Mesendoderm (in vitro differentiated cells): ENCODE data around the gene YKT6.

ENCODE experiments used
- DNase-seq: peaks from one replicate; pipeline ENCODE4 v3.0.0; 2013
- H2AK5ac ChIP-seq: 2 replicates; pipeline ENCODE4 v1.6.1; 2013; ENCODE audit warnings: low read length, inconsistent platforms
- H2BK120ac ChIP-seq: 2 replicates; pipeline ENCODE4 v1.6.1; 2013; ENCODE audit warnings: low read depth, mild to moderate bottlenecking, low read length, moderate library complexity, mixed read lengths
- H2BK15ac ChIP-seq: replicated peaks from 2 replicates; pipeline ENCODE4 v1.6.1; 2013; ENCODE audit warnings: low read depth, mild to moderate bottlenecking, moderate library complexity
- H2BK5ac ChIP-seq: 2 replicates; pipeline ENCODE4 v1.6.1; 2013; ENCODE audit warnings: low read length, inconsistent platforms
- H3K18ac ChIP-seq: 2 replicates; pipeline ENCODE4 v1.6.1; 2013; ENCODE audit warnings: mild to moderate bottlenecking, low read length, mixed read lengths
- H3K23ac ChIP-seq: one replicate; pipeline ENCODE4 v1.6.1; 2013; ENCODE audit warnings: low read length
- H3K27ac ChIP-seq: 2 replicates; pipeline ENCODE4 v1.5.1; 2013; ENCODE audit warnings: low read depth, mild to moderate bottlenecking, inconsistent platforms, low read length, moderate library complexity
- H3K27me3 ChIP-seq: 2 replicates; pipeline ENCODE4 v1.6.1; 2013; ENCODE audit warnings: low read length, control low read depth, mild to moderate bottlenecking, inconsistent platforms; ENCODE audit not compliant: insufficient read depth, poor library complexity
- H3K36me3 ChIP-seq: 2 replicates; pipeline ENCODE4 v1.6.1; 2013; ENCODE audit warnings: low read length, inconsistent platforms; ENCODE audit not compliant: control insufficient read depth, insufficient read depth
- H3K4ac ChIP-seq: one replicate; pipeline ENCODE4 v1.6.1; 2013; ENCODE audit warnings: low read depth, mild to moderate bottlenecking, low read length, moderate library complexity
- H3K4me1 ChIP-seq: 2 replicates; pipeline ENCODE4 v1.6.1; 2013; ENCODE audit warnings: low read depth, low read length, inconsistent platforms; ENCODE audit not compliant: control insufficient read depth
- H3K4me2 ChIP-seq: 2 replicates; pipeline ENCODE4 v1.6.1; 2013; ENCODE audit warnings: low read length
- H3K4me3 ChIP-seq: 2 replicates; pipeline ENCODE4 v1.5.1; 2013; ENCODE audit warnings: mild to moderate bottlenecking, low read length
- H3K56ac ChIP-seq: one replicate; pipeline ENCODE4 v1.6.1; 2013; ENCODE audit warnings: low read length
- H3K79me1 ChIP-seq: 2 replicates; pipeline ENCODE4 v1.6.1; 2013; ENCODE audit warnings: low read length, inconsistent platforms
- H3K79me2 ChIP-seq: 2 replicates; pipeline ENCODE4 v1.6.1; 2013; ENCODE audit warnings: mild to moderate bottlenecking, low read length; ENCODE audit not compliant: control insufficient read depth, insufficient read depth
- H3K9ac ChIP-seq: 2 replicates; pipeline ENCODE4 v1.6.1; 2013; ENCODE audit warnings: low read length, inconsistent platforms
- H4K5ac ChIP-seq: one replicate; pipeline ENCODE4 v1.6.1; 2013; ENCODE audit warnings: low read length
- H4K8ac ChIP-seq: one replicate; pipeline ENCODE4 v1.6.1; 2013; ENCODE audit warnings: low read depth, mild to moderate bottlenecking, control low read depth, low read length, moderate library complexity
- WGBS: extraction: QIAGEN DNeasy Blood & Tissue Kit; methylation state at CpG from one replicate; pipeline ENCODE4 v1.1.7; 2013; ENCODE audit warnings: low lambda C conversion rate, missing lambda C conversion rate; ENCODE audit not compliant: insufficient coverage; ENCODE audit errors: extremely low coverage; 5-methylcytosine and 5-hydroxymethylcytosine counted together

The YKT6 gene

DNA sequence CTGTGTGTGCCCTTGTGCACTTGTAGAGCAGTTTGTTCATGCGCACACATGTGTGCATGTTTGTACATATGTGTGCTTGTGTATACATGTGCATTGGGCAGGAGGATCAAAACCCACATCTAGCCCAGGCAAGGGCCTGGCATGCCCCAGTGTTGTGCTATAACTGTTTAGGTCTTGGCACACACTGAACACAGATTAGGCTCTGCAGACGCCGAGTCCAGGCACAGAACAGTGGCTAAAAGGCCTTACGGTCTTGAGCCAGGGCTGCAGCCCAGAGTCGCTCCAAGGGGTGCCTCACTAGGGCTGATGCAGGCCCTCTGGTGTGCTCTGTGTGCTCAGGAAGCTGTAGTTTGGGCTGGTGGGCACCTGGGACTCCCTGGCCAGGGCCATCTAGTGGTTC, 55.7 kb downstream of the YKT6 start:
- no peak for DNase-seq
- no peak overlapping the region for H2BK5ac ChIP-seq
- no peak overlapping the region for H3K4me3 ChIP-seq
- H3K27me3 ChIP-seq, result no peaks in the 10 kb centered on the region
- H3K4me1 ChIP-seq, result no peaks in the 10 kb centered on the region
- no CpG with 5 or more reads among the region's 5 CpGs for WGBS
- H3K18ac ChIP-seq, result no peak overlapping the region
- H3K79me2 ChIP-seq, result no peaks in the 10 kb centered on the region
- H3K56ac ChIP-seq, result no peak overlapping the region
- no peak overlapping the region for H2AK5ac ChIP-seq
- no peak overlapping the region for H2BK15ac ChIP-seq
- H4K5ac ChIP-seq, result no peak overlapping the region
- H3K23ac ChIP-seq, result no peak overlapping the region
- no peak overlapping the region for H3K4ac ChIP-seq
- no peaks in the 10 kb centered on the region for H3K36me3 ChIP-seq
- H2BK120ac ChIP-seq, result no peak overlapping the region
- H3K4me2 ChIP-seq, result no peak overlapping the region
- H4K8ac ChIP-seq, result no peak overlapping the region
- H3K9ac ChIP-seq, result no peak overlapping the region
- no peak overlapping the region for H3K27ac ChIP-seq
- no peaks in the 10 kb centered on the region for H3K79me1 ChIP-seq

DNA sequence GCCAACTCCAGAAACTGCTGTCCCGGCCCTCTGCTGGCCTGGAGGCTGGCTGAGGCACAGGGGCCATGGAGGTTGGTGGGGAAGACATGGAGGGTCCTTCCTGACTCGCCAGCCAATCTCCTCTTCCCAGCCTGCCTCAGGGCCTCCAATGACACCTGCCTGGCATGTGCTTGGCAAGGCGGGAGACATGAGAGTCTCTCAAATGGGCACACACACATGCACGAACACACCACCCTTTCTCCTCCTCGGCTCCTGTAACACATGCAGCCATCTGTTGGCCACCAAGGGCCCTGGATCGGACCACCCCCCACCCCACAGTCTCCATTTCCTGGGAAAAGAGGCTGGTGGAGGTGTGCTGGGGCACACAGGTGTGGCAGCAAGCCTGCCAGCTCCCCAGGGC, 56.4 kb downstream of the YKT6 start:
- Histone ChIP-seq H3K27me3 (no peaks in the 10 kb centered on the region), H3K4me2 (no peak overlapping the region), H3K18ac (no peak overlapping the region), H3K4me1 (no peaks in the 10 kb centered on the region), H3K9ac (no peak overlapping the region), H2BK120ac (no peak overlapping the region), H3K36me3 (no peaks in the 10 kb centered on the region), H4K8ac (no peak overlapping the region), H2BK5ac (no peak overlapping the region), H3K27ac (no peak overlapping the region), H3K56ac (no peak overlapping the region), H3K4me3 (no peak overlapping the region), H4K5ac (no peak overlapping the region), H3K23ac (no peak overlapping the region), H3K79me1 (no peaks in the 10 kb centered on the region), H2BK15ac (no peak overlapping the region), H3K79me2 (no peaks in the 10 kb centered on the region), H2AK5ac (no peak overlapping the region), H3K4ac (no peak overlapping the region)
- DNase-seq, result no peak
- WGBS, result no CpG with 5 or more reads among the region's 6 CpGs

DNA sequence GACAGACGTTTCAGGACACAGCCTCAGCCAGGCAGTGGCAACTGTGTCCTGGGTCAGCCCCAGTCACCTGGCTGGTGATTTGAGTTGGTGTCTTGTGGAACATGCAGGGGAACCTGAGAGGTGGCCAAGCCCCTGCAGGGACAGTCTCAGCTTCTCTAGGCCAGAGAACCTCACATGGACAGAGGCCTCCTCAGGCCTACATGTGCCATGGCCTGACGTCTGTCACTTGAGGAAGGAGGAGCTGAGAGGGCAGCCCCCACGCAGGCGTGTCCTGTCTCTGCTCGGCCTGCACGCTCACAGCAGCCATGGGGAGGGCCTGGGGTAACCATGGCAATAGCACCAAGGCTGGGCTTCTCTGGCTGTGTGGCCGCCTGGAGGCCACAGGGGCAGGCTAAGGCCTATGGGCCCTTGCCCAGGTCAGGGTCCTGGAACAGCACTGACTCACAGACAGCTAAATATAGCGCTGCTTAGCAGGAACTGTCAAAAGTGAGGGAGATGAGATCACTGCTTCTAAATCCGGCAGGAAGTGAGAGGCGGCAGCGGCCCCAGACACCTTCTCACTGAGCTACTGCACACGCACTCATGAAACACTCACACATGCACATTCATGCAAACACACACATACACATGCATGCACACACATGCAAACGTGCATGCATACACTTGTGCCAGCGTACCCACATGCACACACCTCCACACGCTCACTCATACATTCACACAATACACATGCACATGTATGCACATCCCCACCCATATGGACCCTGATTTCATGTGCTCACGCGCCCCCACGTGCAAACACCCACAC, 57.0 kb downstream of the YKT6 start:
- Histone ChIP-seq H3K56ac (no peak overlapping the region), H3K9ac (no peak overlapping the region), H3K79me1 (no peaks in the 10 kb centered on the region), H3K27ac (no peak overlapping the region), H3K4ac (no peak overlapping the region), H2BK15ac (no peak overlapping the region), H3K4me3 (no peak overlapping the region), H3K36me3 (no peaks in the 10 kb centered on the region), H4K5ac (no peak overlapping the region), H3K23ac (no peak overlapping the region), H4K8ac (no peak overlapping the region), H2BK120ac (no peak overlapping the region), H3K18ac (no peak overlapping the region), H3K27me3 (no peaks in the 10 kb centered on the region), H3K79me2 (no peaks in the 10 kb centered on the region), H3K4me1 (no peaks in the 10 kb centered on the region), H2AK5ac (no peak overlapping the region), H3K4me2 (no peak overlapping the region), H2BK5ac (no peak overlapping the region)
- peak; percentile 52 for DNase-seq
- no CpG with 5 or more reads among the region's 18 CpGs for WGBS

DNA sequence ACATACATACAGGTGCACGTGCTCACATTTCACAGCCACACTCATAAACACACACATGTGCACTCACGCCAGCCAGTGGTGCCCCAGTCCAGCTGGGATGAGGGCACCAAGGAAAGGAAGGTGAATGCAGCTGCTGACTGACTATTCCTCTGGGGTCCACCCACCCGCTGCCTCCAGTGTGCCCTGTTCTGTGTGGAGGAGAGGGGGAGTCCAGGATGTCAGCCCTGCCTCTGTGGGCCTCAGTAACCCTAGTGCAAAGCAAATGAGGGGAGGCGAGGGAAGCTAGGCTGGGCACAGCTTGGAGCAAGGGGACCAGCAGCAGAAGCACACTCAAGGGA, 57.6 kb downstream of the YKT6 start:
- Histone ChIP-seq H3K9ac (no peak overlapping the region), H3K79me2 (no peaks in the 10 kb centered on the region), H2BK120ac (no peak overlapping the region), H3K4me2 (no peak overlapping the region), H3K18ac (no peak overlapping the region), H4K8ac (no peak overlapping the region), H2BK15ac (no peak overlapping the region), H3K4me3 (no peak overlapping the region), H3K4ac (no peak overlapping the region), H4K5ac (no peak overlapping the region), H2AK5ac (no peak overlapping the region), H2BK5ac (no peak overlapping the region), H3K79me1 (no peaks in the 10 kb centered on the region), H3K27me3 (no peaks in the 10 kb centered on the region), H3K27ac (no peak overlapping the region), H3K56ac (no peak overlapping the region), H3K36me3 (no peaks in the 10 kb centered on the region), H3K4me1 (no peaks in the 10 kb centered on the region), H3K23ac (no peak overlapping the region)
- no CpG with 5 or more reads among the region's 4 CpGs for WGBS
- no peak for DNase-seq

DNA sequence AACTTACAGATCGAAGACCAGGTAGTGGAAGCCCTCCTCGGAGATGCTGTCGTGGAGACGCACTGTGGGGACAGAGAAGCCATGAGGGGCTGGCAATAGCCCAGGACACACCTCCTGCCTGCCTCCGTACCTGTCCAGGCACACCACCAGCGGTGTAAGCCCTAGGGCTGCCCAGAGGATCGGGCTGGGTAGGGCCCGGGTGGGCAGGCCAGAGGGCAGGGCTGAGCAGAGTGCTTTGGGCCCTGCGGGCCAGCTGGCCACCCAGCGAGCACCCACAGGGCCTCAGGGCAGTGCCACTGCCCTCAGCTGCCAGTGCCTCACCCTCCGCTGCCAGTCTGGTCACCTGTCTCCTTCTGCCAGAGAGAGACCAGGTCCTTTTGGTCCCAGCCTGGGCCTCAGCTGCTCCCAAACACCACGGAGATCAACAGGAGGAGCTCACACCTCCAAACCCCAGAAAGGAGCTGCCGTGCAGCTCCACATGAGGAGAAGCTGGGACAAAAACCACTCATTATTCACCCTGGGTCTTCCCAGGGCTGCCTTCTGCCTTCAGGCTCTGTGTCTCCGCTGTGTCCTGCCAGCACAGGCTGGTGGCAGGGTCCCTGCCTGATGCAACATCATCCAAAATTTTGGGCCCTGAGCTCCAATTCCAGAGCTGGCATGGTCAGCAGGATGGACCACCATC, 58.2 kb downstream of the YKT6 start:
- no peaks in the 10 kb centered on the region for H3K27me3 ChIP-seq
- H3K4me1 ChIP-seq, result no peaks in the 10 kb centered on the region
- DNase-seq, result no peak
- H3K36me3 ChIP-seq, result no peaks in the 10 kb centered on the region
- H3K4me2 ChIP-seq, result no peak overlapping the region
- no peak overlapping the region for H3K23ac ChIP-seq
- H3K27ac ChIP-seq, result no peak overlapping the region
- no peak overlapping the region for H3K56ac ChIP-seq
- H3K18ac ChIP-seq, result no peak overlapping the region
- no peaks in the 10 kb centered on the region for H3K79me2 ChIP-seq
- H2BK5ac ChIP-seq, result no peak overlapping the region
- WGBS, result no CpG with 5 or more reads among the region's 14 CpGs
- no peak overlapping the region for H4K5ac ChIP-seq
- H3K4me3 ChIP-seq, result no peak overlapping the region
- no peak overlapping the region for H3K4ac ChIP-seq
- H2AK5ac ChIP-seq, result no peak overlapping the region
- no peak overlapping the region for H4K8ac ChIP-seq
- no peak overlapping the region for H2BK15ac ChIP-seq
- no peaks in the 10 kb centered on the region for H3K79me1 ChIP-seq
- no peak overlapping the region for H3K9ac ChIP-seq
- no peak overlapping the region for H2BK120ac ChIP-seq
